Endodermal cell (in vitro differentiated cells): ENCODE data around the gene NUB1. TPM values are rescaled to one million over a fixed set of nuclear protein-coding genes. Genes with fewer than 3 reads are reported as not detected.

Experiments
- DNase-seq: peaks from one replicate; pipeline ENCODE4 v3.0.0-alpha.2; 2017
- H3K27ac ChIP-seq: 2 replicates; pipeline ENCODE4 v1.5.1; 2013; ENCODE audit warnings: mild to moderate bottlenecking, low read depth, low read length, moderate library complexity
- H3K27me3 ChIP-seq: 2 replicates; pipeline ENCODE4 v1.6.1; 2013; ENCODE audit warnings: mild to moderate bottlenecking, low read length, moderate library complexity; ENCODE audit not compliant: insufficient read depth, control insufficient read depth, poor library complexity, severe bottlenecking
- H3K36me3 ChIP-seq: 2 replicates; pipeline ENCODE4 v1.7.0; 2013; ENCODE audit warnings: mild to moderate bottlenecking, low read length, moderate library complexity; ENCODE audit not compliant: control insufficient read depth, insufficient read depth
- H3K4me1 ChIP-seq: one replicate; pipeline ENCODE4 v1.7.0; 2013; ENCODE audit warnings: low read length; ENCODE audit not compliant: control insufficient read depth, insufficient read depth
- H3K4me3 ChIP-seq: 2 replicates; pipeline ENCODE4 v1.5.1; 2013; ENCODE audit warnings: mild to moderate bottlenecking, low read length, moderate library complexity
- H3K9ac ChIP-seq: 2 replicates; pipeline ENCODE4 v1.6.1; 2013; ENCODE audit warnings: mild to moderate bottlenecking, low read length, moderate library complexity; ENCODE audit not compliant: poor library complexity, severe bottlenecking; ENCODE audit errors: extremely low read depth
- H3K9me3 ChIP-seq: 2 replicates; pipeline ENCODE4 v1.6.1; 2013; ENCODE audit warnings: mild to moderate bottlenecking, low read length, moderate library complexity; ENCODE audit not compliant: control insufficient read depth
- H3K27ac Mint-ChIP-seq: 2 replicates; pipeline ENCODE4 v1.8.0; 2020; ENCODE audit warnings: mixed read lengths
- H3K27me3 Mint-ChIP-seq: 2 replicates; pipeline ENCODE4 v1.8.0; 2021; ENCODE audit warnings: mild to moderate bottlenecking, mixed read lengths; ENCODE audit not compliant: insufficient read depth
- H3K36me3 Mint-ChIP-seq: 2 replicates; pipeline ENCODE4 v1.8.0; 2020; ENCODE audit warnings: low read depth, mixed read lengths
- H3K4me1 Mint-ChIP-seq: 2 replicates; pipeline ENCODE4 v1.8.0; 2020; ENCODE audit warnings: mixed read lengths
- H3K4me3 Mint-ChIP-seq: 2 replicates; pipeline ENCODE4 v1.8.0; 2020; ENCODE audit warnings: mild to moderate bottlenecking, moderate library complexity, mixed read lengths
- H3K9me3 Mint-ChIP-seq: 2 replicates; pipeline ENCODE4 v1.8.0; 2020; ENCODE audit warnings: mild to moderate bottlenecking, mixed read lengths
- CTCF ChIP-seq: fragments of 200-600 bp; sonication (generic); conservative IDR thresholded peaks from 2 replicates; pipeline ENCODE4 v1.5.0; 2021; ENCODE audit warnings: antibody characterized with exemption, mild to moderate bottlenecking
- WGBS, 2 experiments: methylation state at CpG; one replicate each; pipeline versions ENCODE4 v1.1.5 to v1.1.7; 2013; ENCODE audit warnings: missing lambda C conversion rate in 2 of 2, mixed read lengths in 1 of 2; ENCODE audit not compliant: insufficient coverage in 1 of 2, insufficient read length in 1 of 2; 5-methylcytosine and 5-hydroxymethylcytosine counted together
- total RNA-seq, 2 donors: library from RNA; stranded (reverse); fragmentation: NEBNext Ultra II Directional in 1 of 2; extraction: Animal tissue kit (Norgen Biotek cat#: 25700) in 1 of 2; gene quantifications; 2 replicates in 1 of 2; 3 replicates in 1 of 2; pipeline ENCODE4 v1.2.1, GENCODE V29; 2021

Gene NUB1
- total RNA-seq, 2 donors from 2014 or later = 50.2 to 64.7 TPM

- no peak for TF ChIP-seq CTCF
- H3K27me3 Mint-ChIP-seq = peaks cover 28% of the 10 kb centered on the region
- 85 to 90% methylated on average over 14 to 15 of the region's 15 CpGs for WGBS, 2 experiments
These were observed 42.2 kb downstream of the NUB1 start for GRCh38 chr7:151383638-151384351.

GRCh38 chr7:151384352-151384697, 42.7 kb downstream of the NUB1 start:
- Mint-ChIP-seq H3K27me3 (peaks cover 28% of the 10 kb centered on the region), H3K9me3 (no peaks in the 10 kb centered on the region), H3K4me1 (peaks cover 10% of the 10 kb centered on the region), H3K36me3 (peaks cover 47% of the 10 kb centered on the region), H3K4me3 (no peak overlapping the region), H3K27ac (no peak overlapping the region)
- H3K27me3 ChIP-seq = peaks cover 29% of the 10 kb centered on the region
- H3K4me3 ChIP-seq = no peak overlapping the region
- WGBS, 2 experiments = 94 to 96% methylated on average over 5 to 6 of the region's 6 CpGs
- no peak for TF ChIP-seq CTCF
- H3K9me3 ChIP-seq = no peaks in the 10 kb centered on the region
- no peak overlapping the region for H3K27ac ChIP-seq
- peak; percentile 18 for DNase-seq
- H3K4me1 ChIP-seq = peaks cover 3% of the 10 kb centered on the region
- peaks cover 4% of the 10 kb centered on the region for H3K36me3 ChIP-seq
- H3K9ac ChIP-seq = no peak overlapping the region

More at GRCh38 chr7:151383638-151384351, 42.2 kb downstream of the NUB1 start:
- H3K4me3 Mint-ChIP-seq = no peak overlapping the region
- no peaks in the 10 kb centered on the region for H3K9me3 ChIP-seq
- peak; percentile 36 for DNase-seq
- H3K4me1 Mint-ChIP-seq = peaks cover 10% of the 10 kb centered on the region
- no peak overlapping the region for H3K4me3 ChIP-seq
- no peak overlapping the region for H3K27ac Mint-ChIP-seq
- H3K36me3 Mint-ChIP-seq = peaks cover 47% of the 10 kb centered on the region
- H3K9me3 Mint-ChIP-seq = no peaks in the 10 kb centered on the region
- peaks cover 3% of the 10 kb centered on the region for H3K4me1 ChIP-seq
- H3K36me3 ChIP-seq = no peaks in the 10 kb centered on the region
- H3K27me3 ChIP-seq = peaks cover 29% of the 10 kb centered on the region
- H3K27ac ChIP-seq = no peak overlapping the region
- no peak overlapping the region for H3K9ac ChIP-seq

GRCh38 chr7:151384776-151385625, 43.4 kb downstream of the NUB1 start:
- no peaks in the 10 kb centered on the region for H3K9me3 ChIP-seq
- H3K27me3 Mint-ChIP-seq = peaks cover 28% of the 10 kb centered on the region
- no peaks in the 10 kb centered on the region for H3K9me3 Mint-ChIP-seq
- peaks cover 29% of the 10 kb centered on the region for H3K27me3 ChIP-seq
- DNase-seq = peak; percentile 73
- peaks cover 5% of the 10 kb centered on the region for H3K36me3 ChIP-seq
- TF ChIP-seq CTCF = no peak
- no peak overlapping the region for H3K27ac ChIP-seq
- 94 to 95% methylated on average over 20 to 25 of the region's 26 CpGs for WGBS, 2 experiments
- H3K27ac Mint-ChIP-seq = no peak overlapping the region
- H3K4me1 Mint-ChIP-seq = peaks cover 10% of the 10 kb centered on the region
- H3K9ac ChIP-seq = no peak overlapping the region
- no peak overlapping the region for H3K4me3 Mint-ChIP-seq
- H3K4me1 ChIP-seq = peaks cover 3% of the 10 kb centered on the region
- peaks cover 47% of the 10 kb centered on the region for H3K36me3 Mint-ChIP-seq
- no peak overlapping the region for H3K4me3 ChIP-seq
